WI38 (cell line): ENCODE results near the gene SULT2B1.

Experiments used
- H3K4me3 ChIP-seq: 2 replicates; pipeline ENCODE4 v1.5.1; 2011; ENCODE audit warnings: low read depth, mild to moderate bottlenecking, control low read depth, low read length
- TF ChIP-seq, protein P1 (sequence below): IDR thresholded peaks from 2 replicates; pipeline ENCODE4 v1.5.1; 2012; ENCODE audit warnings: low read depth, mild to moderate bottlenecking, control low read depth, low read length

Gene SULT2B1

DNA sequence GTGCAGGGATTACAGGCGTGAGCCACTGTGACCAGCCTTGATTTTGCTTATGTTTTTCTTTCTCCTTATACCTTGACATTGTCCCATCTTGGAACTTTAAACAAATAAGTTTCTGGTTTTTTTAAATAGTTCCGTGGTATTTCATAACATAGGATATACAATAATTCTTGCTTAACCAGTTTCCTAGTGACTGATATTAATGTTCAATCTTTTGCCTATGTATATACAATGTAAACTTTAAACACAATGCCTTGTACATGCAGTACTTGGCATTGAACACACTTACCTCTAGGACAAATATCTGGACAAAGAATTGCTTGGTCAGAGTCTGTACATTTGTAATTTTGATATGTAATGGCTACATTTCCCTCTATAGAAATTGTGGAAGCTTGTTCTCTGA lies 30.2 kb downstream of the SULT2B1 start:
- H3K4me3 ChIP-seq = no peak overlapping the region
- TF ChIP-seq, protein P1, sequence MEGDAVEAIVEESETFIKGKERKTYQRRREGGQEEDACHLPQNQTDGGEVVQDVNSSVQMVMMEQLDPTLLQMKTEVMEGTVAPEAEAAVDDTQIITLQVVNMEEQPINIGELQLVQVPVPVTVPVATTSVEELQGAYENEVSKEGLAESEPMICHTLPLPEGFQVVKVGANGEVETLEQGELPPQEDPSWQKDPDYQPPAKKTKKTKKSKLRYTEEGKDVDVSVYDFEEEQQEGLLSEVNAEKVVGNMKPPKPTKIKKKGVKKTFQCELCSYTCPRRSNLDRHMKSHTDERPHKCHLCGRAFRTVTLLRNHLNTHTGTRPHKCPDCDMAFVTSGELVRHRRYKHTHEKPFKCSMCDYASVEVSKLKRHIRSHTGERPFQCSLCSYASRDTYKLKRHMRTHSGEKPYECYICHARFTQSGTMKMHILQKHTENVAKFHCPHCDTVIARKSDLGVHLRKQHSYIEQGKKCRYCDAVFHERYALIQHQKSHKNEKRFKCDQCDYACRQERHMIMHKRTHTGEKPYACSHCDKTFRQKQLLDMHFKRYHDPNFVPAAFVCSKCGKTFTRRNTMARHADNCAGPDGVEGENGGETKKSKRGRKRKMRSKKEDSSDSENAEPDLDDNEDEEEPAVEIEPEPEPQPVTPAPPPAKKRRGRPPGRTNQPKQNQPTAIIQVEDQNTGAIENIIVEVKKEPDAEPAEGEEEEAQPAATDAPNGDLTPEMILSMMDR = no peak

DNA sequence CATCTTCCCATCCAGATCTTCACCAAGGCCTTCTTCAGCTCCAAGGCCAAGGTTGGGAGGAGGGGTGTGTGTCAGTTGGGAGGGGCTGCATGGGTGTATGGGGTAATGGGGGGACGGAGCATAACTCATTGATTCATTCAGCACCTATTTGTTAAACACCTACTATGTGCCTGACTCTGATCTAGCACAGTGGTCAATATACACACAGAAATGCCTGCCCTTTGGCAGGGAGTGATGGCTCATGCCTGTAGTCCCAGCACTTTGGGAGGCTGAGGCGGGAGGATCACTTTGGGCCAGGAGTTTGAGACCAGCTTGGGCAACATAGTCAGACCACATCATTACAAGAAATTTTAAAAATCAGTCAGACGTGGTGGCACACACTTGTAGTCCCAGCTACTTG lies 35.4 kb downstream of the SULT2B1 start:
- TF ChIP-seq, protein P1 = no peak
- H3K4me3 ChIP-seq = no peak overlapping the region

DNA sequence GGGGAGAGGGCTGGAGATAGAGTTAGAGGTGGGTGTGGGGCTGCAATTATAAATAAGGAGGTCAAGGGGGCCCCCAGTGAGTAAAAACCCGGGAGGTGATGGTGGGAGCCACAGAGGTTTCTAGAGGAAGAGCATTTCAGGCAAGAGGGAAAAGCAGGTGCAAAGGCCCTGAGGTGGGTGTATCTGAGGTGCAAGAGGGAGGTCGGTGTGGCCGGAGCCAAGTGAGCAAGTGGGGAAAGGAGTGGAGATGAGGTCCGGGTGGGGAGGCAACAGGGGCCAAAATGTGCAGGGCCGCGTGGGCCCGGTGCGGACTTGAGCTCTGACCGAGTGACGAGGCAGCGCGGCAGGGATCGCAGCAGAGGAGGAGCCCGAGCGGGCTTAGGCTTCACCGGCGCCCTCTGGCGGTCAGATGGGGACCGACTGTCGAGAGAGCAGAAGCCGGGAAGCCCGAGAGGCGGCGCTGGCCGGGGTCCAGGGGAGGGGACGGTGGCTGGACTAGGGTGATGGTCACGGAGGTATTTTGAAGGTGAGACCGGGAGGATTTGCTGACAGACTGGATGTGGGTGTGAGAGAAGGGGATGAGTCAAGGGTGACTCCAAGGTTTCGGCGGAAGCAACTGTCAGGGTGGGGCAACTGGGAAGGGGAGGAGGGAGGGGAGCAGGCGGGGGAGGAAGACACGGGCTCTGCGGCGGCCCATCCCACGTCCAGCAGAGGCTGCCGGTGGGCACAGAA lies 36.9 kb downstream of the SULT2B1 start:
- H3K4me3 ChIP-seq = peak overlapping the region; percentile 37
- TF ChIP-seq, protein P1 = peak; percentile 89

DNA sequence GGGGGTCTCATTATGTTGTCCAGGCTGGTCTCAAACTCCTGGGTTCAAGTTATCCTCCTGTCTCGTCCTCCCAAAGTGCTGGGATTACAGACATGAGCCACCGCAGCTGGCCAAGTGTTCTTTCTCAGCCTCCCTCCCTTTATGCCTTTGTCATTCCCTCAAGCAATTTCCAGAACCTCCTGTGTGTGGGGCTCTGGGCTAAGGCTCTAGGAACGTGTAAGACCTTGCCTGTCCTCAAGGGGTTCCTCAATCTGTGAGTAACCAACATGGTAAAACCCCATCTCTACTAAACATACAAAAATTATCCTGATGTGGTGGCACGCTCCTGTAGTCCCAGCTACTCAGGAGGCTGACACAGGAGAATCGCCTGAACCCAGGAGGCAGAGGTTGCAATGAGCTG lies 39.0 kb downstream of the SULT2B1 start:
- TF ChIP-seq, protein P1 = no peak
- H3K4me3 ChIP-seq = no peak overlapping the region

DNA sequence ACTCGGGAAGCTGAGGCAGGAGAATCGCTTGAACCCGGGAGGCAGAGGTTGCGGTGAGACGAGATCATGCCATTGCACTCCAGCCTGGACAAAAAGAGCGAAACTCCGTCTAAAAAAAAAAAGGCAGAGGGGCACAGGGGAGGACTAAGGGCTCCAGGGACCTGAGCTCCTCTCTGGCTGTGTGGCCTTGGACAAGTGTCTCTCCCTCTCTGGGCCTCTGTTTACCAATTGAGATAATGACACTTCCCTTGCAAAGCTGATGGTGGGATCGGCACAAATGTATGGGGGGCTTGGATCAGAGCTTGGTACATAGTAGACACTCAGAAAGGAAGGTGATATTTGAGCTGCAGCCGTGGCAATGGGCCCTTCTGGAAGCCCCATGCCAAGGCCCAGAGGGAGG lies 43.2 kb downstream of the SULT2B1 start:
- TF ChIP-seq, protein P1 = no peak
- no peak overlapping the region for H3K4me3 ChIP-seq

DNA sequence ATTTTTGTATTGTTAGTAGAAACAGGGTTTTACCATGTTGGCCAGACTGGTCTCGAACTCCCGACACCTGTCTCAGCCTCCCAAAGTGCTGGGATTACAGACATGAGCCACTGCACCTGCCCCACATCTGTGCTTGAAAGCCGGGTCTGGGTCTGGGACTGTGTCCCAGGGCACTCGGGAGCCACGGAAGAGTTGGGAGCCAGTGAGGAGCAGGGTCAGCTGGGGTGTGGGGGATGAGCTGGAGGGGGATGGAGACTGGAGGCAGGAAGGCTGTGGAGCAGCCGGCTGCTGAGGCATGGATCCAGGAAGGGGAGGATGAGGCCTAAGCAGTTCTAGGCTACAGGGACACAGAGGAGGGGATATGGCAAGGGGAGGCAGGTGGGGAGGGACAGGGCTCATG lies 43.9 kb downstream of the SULT2B1 start:
- H3K4me3 ChIP-seq = no peak overlapping the region
- TF ChIP-seq, protein P1 = no peak

DNA sequence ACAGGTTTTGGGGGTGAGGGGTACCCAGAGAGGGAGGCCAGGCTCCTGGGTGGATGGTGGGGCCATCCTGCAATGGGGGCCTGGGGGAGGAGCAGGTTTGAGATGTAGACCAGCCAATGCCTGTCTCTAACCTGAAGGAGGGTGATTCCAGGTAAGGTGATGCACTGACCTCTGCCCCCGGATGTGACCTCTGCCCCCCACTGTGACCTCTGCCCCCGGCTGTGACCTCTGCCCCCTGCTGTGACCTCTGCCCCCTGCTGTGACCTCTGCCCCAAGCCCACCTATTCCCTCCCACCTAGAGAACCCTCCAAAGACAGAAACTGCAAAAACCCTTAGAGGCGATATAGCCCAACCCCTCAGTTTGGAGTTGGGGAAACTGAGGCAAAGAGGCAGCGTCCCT lies 44.3 kb downstream of the SULT2B1 start:
- no peak overlapping the region for H3K4me3 ChIP-seq
- TF ChIP-seq, protein P1 = no peak
